Endothelial cell of umbilical vein (primary cell): ENCODE data around the gene RAB36.

Source experiments
- CTCF ChIP-seq, 2 donors: IDR thresholded peaks; 1 replicate in 1 of 2; 2 replicates in 1 of 2; pipeline ENCODE4 v1.5.1; 2011; ENCODE audit warnings: low read length in 2 of 2, mild to moderate bottlenecking in 2 of 2, moderate library complexity in 2 of 2, control low read depth in 1 of 2, inconsistent platforms in 1 of 2, low read depth in 1 of 2; ENCODE audit not compliant: insufficient read depth in 1 of 2; ENCODE audit errors: extremely low read depth in 1 of 2
- FOS ChIP-seq: IDR thresholded peaks from 2 replicates; pipeline ENCODE4 v1.6.1; 2011; ENCODE audit warnings: mild to moderate bottlenecking, low read length, moderate library complexity, borderline replicate concordance; ENCODE audit not compliant: insufficient read depth

GRCh38 chr22:23118647-23119493, 26.4 kb upstream of the RAB36 start:
- TF ChIP-seq FOS, result no peak
- no peak for TF ChIP-seq CTCF (IDR thresholded peaks at IDR 0.05; ENCODE audit: extremely low read depth in 1 of 2, insufficient read depth in 1 of 2, low read depth in 1 of 2, low read length in 2 of 2)
